GM13977 (cell line): ENCODE data around the gene DDIT3.

Experiments
- DNase-seq: peaks from one replicate; pipeline ENCODE4 v3.0.0; 2012; ENCODE audit warnings: low spot score
- in situ Hi-C: fragments of 300-500 bp; cut with MboI; formaldehyde crosslinking; loops from one replicate; pipeline ENCODE4 v1.12.0; 2022; ENCODE audit warnings: low sequenced_read_pairs, low pct_unique_long_range_greater_than_20kb, mixed read lengths, inconsistent platforms; ENCODE audit not compliant: unreplicated experiment
- TF ChIP-seq, protein P1 (sequence below): IDR thresholded peaks from 2 replicates; pipeline ENCODE4 v1.5.1; 2012; ENCODE audit warnings: mild to moderate bottlenecking, control low read depth; ENCODE audit not compliant: insufficient read depth; ENCODE audit errors: extremely low read depth, missing control alignments

The DDIT3 gene

DNA sequence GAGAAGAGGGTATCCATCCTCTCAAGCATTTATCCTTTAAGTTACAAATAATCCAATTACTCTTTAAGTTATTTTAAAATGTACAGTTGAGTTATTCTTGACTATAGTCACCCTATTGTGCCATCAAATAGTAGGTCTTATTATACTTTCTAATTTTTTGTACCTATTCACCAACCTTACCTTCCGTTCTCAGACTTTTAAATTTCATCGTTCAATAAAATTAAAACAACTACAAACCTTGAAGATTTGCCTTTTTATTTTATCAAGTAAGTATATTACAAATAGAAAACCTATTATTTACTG, 27.6 kb upstream of the DDIT3 start:
- DNase-seq = no peak
- TF ChIP-seq, protein P1, sequence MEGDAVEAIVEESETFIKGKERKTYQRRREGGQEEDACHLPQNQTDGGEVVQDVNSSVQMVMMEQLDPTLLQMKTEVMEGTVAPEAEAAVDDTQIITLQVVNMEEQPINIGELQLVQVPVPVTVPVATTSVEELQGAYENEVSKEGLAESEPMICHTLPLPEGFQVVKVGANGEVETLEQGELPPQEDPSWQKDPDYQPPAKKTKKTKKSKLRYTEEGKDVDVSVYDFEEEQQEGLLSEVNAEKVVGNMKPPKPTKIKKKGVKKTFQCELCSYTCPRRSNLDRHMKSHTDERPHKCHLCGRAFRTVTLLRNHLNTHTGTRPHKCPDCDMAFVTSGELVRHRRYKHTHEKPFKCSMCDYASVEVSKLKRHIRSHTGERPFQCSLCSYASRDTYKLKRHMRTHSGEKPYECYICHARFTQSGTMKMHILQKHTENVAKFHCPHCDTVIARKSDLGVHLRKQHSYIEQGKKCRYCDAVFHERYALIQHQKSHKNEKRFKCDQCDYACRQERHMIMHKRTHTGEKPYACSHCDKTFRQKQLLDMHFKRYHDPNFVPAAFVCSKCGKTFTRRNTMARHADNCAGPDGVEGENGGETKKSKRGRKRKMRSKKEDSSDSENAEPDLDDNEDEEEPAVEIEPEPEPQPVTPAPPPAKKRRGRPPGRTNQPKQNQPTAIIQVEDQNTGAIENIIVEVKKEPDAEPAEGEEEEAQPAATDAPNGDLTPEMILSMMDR = no peak
- in situ Hi-C loops = no loop called here

GRCh38 chr12:57547288-57548012, 27.1 kb upstream of the DDIT3 start:
- no peak for DNase-seq
- TF ChIP-seq, protein P1 = no peak

DNA sequence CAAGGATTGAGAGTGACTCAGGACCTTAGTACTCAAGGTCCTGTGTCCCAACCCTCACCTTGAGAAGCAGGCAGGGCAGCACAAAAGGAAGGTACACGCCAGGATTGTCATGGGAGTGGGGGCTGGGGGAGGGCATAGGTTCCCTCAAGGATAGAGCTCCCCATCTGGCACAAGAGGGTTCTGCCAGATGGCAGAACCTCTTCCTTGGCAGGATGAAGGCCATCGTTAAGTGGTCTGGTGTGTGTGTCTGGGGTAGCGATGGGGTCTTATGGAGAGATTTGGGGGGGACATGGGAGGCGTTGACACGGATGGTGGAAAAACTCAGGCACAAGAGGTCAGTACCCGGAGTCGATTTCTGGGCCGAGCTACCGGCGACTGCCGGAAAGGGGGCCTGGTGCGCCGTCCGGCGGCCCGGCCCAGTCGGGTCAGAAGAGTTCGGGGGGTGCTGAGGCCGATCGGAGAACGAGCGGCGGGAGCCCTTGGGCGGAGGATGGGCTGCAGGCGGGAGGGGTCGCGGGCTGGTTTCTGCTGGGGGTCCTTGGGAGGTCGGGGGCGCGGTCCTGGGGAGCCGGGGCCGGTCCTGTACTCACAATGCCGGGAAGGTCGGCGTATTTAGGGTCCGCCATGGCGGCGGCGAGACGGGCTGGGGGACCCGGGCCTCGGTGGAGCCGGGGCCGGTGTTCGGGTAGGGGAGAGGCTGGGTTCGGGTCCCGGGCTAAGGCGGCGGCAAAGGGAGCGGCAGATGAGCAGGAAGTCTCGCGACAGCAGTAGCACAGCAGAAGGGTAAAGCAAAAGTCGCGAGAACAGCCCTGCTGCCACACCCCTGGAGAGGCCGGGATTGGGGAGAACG, 26.3 kb upstream of the DDIT3 start, which contains the start of gene DCTN2:
TSS of gene DCTN2 (minus strand) at position 755 of the 850 bp plus-strand sequence. CDS start at position 626, 129 bp downstream.
- in situ Hi-C loops = no loop called here
- TF ChIP-seq, protein P1 = no peak
- DNase-seq = peak; percentile 99

More at GRCh38 chr12:57547288-57548012, 27.1 kb upstream of the DDIT3 start:
- in situ Hi-C loops = no loop called here

DNA sequence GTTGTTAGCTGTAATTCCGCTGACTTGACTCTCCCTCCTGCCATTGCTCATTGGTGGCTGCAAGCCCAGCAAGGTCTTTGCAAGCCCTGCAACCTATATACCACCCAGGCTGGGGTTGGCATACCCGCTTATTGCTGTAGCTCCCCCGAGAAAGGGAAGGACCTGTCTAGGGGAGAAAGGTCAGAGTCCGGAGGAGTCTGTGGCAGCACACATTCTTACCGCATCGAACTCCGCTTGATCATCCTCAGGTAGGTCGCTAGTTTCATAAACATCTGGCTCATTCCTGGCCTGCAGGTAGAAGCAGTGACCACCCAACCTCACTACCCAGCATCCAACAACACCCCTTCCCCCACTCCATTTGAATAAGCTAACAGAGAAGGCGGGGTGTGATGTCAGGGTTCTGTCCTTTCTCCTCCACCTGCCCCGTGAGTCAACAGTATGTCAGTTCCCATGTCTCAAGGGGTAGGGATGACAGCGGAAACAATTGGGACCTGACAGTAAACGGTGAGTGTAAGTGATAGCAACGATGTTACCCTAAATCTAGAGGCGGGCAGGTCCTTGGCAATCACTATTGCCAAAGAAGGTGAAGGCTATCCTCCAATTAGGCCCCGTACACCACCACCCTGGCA, 25.6 kb upstream of the DDIT3 start:
- in situ Hi-C loops = no loop called here
- TF ChIP-seq, protein P1 = no peak
- DNase-seq = no peak

DNA sequence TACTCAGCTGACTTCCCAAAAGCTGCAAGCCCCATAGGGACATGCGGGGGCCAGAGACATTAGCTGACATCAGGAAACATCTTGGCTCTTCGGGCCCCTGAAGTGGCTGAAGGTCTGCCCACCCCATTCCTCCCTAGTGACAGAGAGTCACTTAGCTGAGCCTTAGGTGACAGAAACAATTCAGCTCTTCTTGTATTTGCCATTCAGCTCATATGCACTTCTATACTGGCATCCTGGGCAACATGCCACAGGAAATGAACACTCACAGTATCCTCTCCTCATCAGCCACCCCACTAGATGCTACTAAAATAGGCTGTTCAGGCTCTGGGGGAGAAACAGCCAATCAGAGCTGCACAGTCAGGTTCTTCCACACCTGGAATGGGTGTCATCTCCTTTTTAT, 23.3 kb upstream of the DDIT3 start:
- in situ Hi-C loops = no loop called here
- DNase-seq = no peak
- TF ChIP-seq, protein P1 = no peak

DNA sequence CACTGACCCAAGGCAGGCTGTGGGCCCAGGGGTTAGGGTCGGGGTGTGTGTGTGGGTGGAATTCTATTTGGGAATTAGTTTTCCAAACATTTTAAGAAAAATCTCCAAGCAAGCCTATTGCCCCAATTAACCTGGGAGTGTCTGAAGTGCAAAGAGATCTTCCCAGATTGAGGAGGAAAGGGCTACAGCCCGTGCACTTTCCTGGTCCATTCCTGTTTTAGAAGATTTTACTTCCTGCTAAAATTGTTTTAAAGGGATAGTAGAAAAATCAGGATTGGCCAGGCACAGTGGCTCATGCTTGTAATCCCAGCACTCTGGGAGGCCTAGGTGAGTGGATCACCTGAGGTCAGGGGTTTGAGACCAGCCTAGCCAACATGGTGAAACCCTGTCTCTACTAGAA, 21.4 kb upstream of the DDIT3 start:
- DNase-seq = no peak
- in situ Hi-C loops = no loop called here
- TF ChIP-seq, protein P1 = no peak
